ENCODE results near the gene CTNNBL1.
A peak's percentile ranks its signal among the peaks of the same experiment; 100 is the strongest.

DNA sequence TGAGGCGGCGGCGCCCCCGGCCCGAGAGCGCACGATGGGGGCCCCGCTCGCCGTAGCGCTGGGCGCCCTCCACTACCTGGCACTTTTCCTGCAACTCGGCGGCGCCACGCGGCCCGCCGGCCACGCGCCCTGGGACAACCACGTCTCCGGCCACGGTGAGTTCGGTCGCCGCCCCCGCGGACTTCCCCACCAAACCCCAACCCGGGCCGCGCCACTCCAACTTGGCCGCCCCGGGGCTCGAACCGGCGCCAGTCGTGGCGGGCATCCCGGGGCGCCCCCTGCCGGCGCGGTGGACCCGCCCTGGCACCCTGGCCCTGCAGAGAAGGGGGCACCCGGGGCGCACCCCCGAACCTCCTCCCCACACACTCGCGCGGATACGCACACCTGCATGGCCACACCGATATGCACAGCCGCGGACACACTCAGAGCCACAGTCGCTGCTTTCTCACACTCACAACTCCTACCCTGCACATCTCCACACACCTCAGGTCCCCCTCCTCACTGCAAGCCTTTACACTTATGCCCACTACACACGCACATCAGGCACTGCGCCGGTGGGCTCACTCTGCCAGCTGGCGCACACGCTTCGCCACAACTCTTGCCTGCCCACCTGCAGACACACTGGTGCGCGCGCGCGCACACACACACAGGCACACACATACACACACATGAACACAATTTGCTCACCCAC lies 209.6 kb downstream of the CTNNBL1 start:
- TF ChIP-seq FOXP1 (CRISPR knock-in tag; IDR thresholded peaks at IDR 0.05; ENCODE audit: borderline replicate concordance) (no peak), TCF7 (CRISPR knock-in tag; IDR thresholded peaks at IDR 0.05; ENCODE audit: low read depth) (no peak), ZNF121 (CRISPR knock-in tag; IDR thresholded peaks at IDR 0.05) (no peak), MXD4 (CRISPR knock-in tag; IDR thresholded peaks at IDR 0.05; ENCODE audit: borderline replicate concordance) (no peak), RORB (CRISPR knock-in tag; IDR thresholded peaks at IDR 0.05) (no peak), ELF4 (CRISPR knock-in tag; IDR thresholded peaks at IDR 0.05; ENCODE audit: low read depth) (no peak), GTF2I (CRISPR knock-in tag; conservative IDR thresholded peaks at IDR 0.05) (no peak)
- TF ChIP-seq, protein P1, sequence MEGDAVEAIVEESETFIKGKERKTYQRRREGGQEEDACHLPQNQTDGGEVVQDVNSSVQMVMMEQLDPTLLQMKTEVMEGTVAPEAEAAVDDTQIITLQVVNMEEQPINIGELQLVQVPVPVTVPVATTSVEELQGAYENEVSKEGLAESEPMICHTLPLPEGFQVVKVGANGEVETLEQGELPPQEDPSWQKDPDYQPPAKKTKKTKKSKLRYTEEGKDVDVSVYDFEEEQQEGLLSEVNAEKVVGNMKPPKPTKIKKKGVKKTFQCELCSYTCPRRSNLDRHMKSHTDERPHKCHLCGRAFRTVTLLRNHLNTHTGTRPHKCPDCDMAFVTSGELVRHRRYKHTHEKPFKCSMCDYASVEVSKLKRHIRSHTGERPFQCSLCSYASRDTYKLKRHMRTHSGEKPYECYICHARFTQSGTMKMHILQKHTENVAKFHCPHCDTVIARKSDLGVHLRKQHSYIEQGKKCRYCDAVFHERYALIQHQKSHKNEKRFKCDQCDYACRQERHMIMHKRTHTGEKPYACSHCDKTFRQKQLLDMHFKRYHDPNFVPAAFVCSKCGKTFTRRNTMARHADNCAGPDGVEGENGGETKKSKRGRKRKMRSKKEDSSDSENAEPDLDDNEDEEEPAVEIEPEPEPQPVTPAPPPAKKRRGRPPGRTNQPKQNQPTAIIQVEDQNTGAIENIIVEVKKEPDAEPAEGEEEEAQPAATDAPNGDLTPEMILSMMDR (IDR thresholded peaks at IDR 0.05), result peak; percentile 58; the same call in 1 of the 2 replicates
- TF ChIP-seq, protein P2, sequence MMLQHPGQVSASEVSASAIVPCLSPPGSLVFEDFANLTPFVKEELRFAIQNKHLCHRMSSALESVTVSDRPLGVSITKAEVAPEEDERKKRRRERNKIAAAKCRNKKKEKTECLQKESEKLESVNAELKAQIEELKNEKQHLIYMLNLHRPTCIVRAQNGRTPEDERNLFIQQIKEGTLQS (CRISPR knock-in tag; conservative IDR thresholded peaks at IDR 0.05), result no peak
- TF ChIP-seq, protein P3, sequence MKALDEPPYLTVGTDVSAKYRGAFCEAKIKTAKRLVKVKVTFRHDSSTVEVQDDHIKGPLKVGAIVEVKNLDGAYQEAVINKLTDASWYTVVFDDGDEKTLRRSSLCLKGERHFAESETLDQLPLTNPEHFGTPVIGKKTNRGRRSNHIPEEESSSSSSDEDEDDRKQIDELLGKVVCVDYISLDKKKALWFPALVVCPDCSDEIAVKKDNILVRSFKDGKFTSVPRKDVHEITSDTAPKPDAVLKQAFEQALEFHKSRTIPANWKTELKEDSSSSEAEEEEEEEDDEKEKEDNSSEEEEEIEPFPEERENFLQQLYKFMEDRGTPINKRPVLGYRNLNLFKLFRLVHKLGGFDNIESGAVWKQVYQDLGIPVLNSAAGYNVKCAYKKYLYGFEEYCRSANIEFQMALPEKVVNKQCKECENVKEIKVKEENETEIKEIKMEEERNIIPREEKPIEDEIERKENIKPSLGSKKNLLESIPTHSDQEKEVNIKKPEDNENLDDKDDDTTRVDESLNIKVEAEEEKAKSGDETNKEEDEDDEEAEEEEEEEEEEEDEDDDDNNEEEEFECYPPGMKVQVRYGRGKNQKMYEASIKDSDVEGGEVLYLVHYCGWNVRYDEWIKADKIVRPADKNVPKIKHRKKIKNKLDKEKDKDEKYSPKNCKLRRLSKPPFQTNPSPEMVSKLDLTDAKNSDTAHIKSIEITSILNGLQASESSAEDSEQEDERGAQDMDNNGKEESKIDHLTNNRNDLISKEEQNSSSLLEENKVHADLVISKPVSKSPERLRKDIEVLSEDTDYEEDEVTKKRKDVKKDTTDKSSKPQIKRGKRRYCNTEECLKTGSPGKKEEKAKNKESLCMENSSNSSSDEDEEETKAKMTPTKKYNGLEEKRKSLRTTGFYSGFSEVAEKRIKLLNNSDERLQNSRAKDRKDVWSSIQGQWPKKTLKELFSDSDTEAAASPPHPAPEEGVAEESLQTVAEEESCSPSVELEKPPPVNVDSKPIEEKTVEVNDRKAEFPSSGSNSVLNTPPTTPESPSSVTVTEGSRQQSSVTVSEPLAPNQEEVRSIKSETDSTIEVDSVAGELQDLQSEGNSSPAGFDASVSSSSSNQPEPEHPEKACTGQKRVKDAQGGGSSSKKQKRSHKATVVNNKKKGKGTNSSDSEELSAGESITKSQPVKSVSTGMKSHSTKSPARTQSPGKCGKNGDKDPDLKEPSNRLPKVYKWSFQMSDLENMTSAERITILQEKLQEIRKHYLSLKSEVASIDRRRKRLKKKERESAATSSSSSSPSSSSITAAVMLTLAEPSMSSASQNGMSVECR (CRISPR knock-in tag; IDR thresholded peaks at IDR 0.05; ENCODE audit: borderline replicate concordance), result 0 out of 2 replicates have a peak, but pooled peaks have one; percentile 28
- TF ChIP-seq, protein P4, sequence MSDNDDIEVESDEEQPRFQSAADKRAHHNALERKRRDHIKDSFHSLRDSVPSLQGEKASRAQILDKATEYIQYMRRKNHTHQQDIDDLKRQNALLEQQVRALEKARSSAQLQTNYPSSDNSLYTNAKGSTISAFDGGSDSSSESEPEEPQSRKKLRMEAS (CRISPR knock-in tag; IDR thresholded peaks at IDR 0.05), result no peak
- TF ChIP-seq, protein P5, sequence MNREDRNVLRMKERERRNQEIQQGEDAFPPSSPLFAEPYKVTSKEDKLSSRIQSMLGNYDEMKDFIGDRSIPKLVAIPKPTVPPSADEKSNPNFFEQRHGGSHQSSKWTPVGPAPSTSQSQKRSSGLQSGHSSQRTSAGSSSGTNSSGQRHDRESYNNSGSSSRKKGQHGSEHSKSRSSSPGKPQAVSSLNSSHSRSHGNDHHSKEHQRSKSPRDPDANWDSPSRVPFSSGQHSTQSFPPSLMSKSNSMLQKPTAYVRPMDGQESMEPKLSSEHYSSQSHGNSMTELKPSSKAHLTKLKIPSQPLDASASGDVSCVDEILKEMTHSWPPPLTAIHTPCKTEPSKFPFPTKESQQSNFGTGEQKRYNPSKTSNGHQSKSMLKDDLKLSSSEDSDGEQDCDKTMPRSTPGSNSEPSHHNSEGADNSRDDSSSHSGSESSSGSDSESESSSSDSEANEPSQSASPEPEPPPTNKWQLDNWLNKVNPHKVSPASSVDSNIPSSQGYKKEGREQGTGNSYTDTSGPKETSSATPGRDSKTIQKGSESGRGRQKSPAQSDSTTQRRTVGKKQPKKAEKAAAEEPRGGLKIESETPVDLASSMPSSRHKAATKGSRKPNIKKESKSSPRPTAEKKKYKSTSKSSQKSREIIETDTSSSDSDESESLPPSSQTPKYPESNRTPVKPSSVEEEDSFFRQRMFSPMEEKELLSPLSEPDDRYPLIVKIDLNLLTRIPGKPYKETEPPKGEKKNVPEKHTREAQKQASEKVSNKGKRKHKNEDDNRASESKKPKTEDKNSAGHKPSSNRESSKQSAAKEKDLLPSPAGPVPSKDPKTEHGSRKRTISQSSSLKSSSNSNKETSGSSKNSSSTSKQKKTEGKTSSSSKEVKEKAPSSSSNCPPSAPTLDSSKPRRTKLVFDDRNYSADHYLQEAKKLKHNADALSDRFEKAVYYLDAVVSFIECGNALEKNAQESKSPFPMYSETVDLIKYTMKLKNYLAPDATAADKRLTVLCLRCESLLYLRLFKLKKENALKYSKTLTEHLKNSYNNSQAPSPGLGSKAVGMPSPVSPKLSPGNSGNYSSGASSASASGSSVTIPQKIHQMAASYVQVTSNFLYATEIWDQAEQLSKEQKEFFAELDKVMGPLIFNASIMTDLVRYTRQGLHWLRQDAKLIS (CRISPR knock-in tag; IDR thresholded peaks at IDR 0.05; ENCODE audit: borderline replicate concordance), result no peak
- TF ChIP-seq, protein P6, sequence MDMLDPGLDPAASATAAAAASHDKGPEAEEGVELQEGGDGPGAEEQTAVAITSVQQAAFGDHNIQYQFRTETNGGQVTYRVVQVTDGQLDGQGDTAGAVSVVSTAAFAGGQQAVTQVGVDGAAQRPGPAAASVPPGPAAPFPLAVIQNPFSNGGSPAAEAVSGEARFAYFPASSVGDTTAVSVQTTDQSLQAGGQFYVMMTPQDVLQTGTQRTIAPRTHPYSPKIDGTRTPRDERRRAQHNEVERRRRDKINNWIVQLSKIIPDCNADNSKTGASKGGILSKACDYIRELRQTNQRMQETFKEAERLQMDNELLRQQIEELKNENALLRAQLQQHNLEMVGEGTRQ (CRISPR knock-in tag; IDR thresholded peaks at IDR 0.05), result no peak
- TF ChIP-seq, protein P7, sequence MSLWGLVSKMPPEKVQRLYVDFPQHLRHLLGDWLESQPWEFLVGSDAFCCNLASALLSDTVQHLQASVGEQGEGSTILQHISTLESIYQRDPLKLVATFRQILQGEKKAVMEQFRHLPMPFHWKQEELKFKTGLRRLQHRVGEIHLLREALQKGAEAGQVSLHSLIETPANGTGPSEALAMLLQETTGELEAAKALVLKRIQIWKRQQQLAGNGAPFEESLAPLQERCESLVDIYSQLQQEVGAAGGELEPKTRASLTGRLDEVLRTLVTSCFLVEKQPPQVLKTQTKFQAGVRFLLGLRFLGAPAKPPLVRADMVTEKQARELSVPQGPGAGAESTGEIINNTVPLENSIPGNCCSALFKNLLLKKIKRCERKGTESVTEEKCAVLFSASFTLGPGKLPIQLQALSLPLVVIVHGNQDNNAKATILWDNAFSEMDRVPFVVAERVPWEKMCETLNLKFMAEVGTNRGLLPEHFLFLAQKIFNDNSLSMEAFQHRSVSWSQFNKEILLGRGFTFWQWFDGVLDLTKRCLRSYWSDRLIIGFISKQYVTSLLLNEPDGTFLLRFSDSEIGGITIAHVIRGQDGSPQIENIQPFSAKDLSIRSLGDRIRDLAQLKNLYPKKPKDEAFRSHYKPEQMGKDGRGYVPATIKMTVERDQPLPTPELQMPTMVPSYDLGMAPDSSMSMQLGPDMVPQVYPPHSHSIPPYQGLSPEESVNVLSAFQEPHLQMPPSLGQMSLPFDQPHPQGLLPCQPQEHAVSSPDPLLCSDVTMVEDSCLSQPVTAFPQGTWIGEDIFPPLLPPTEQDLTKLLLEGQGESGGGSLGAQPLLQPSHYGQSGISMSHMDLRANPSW (CRISPR knock-in tag; conservative IDR thresholded peaks at IDR 0.05; ENCODE audit: low read depth), result no peak
